ENCODE measurements around the gene ABL1.

ABL1 gene

DNA sequence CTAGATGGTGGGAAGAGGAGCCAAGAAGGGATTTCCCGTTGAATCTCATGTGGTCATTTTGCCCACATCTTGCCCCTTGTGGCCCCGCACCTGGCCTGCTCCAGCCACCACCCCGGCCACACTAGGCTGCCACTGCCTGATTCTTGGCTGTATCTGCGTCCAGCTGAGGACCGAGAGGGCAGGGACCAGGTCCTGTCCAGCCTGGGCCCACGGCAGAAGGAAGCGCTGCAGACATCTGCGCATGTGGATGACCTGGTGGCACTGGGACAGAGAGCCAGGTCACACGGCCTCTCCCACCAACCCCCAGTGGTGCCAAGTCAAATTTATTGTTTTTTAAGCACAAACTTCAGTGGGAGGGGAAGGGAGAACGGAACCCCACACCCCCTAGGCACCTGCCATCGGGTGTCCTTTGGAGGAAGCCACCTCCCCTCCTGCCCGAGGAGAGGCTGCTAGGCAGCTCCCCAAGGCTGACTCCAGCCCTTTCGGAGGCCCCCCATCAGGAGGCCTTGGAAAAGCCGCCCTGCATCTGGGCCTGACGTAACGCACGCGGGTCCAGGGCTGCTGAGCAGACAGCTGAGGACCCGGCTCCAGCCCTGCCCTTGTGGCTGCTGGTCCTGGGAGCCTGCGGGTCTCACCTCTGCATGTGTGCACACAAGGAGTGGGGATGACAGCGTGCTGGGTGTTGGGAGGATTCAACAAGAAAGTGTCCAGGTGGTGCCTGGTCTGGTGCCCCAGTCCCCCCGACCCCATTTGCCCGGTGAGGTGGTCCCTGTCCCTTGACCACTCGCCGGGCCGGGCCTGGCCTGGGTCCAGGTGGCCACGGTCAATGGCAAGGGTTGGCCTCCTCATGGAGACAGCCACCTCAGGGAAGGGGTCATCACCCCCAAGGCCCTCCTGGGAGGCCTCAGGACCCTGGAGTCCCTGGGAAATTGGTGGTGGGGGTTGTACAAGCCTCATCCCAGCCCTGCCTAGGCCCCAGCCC lies 67.4 kb downstream of the ABL1 start:
- Histone ChIP-seq H3K4me1 (ENCODE audit: control insufficient read depth, insufficient read depth, low read length, poor library complexity, severe bottlenecking) (no peaks in the 10 kb centered on the region), H3K27me3 (replicated peaks; ENCODE audit: control insufficient read depth, insufficient read depth, low read length, poor library complexity, severe bottlenecking) (no peaks in the 10 kb centered on the region), H3K36me3 (ENCODE audit: control insufficient read depth, insufficient read depth, low read length) (no peaks in the 10 kb centered on the region), H3K9me3 (ENCODE audit: control insufficient read depth, low read length) (no peaks in the 10 kb centered on the region), H3K4me3 (ENCODE audit: insufficient read depth, low read depth, low read length, poor library complexity, severe bottlenecking) (no peak overlapping the region), H3K27ac (ENCODE audit: insufficient read depth, low read length, poor library complexity, severe bottlenecking) (no peak overlapping the region)
- no peak for DNase-seq

GRCh38 chr9:130903194-130904069 lies 68.4 kb downstream of the ABL1 start:
- no peaks in the 10 kb centered on the region for H3K27me3 ChIP-seq (replicated peaks; ENCODE audit: control insufficient read depth, insufficient read depth, low read length, poor library complexity, severe bottlenecking)
- no peak overlapping the region for H3K27ac ChIP-seq (ENCODE audit: insufficient read depth, low read length, poor library complexity, severe bottlenecking)
- H3K36me3 ChIP-seq (ENCODE audit: control insufficient read depth, insufficient read depth, low read length), result no peaks in the 10 kb centered on the region
- DNase-seq, result no peak
- H3K9me3 ChIP-seq (ENCODE audit: control insufficient read depth, low read length), result no peaks in the 10 kb centered on the region
- no peaks in the 10 kb centered on the region for H3K4me1 ChIP-seq (ENCODE audit: control insufficient read depth, insufficient read depth, low read length, poor library complexity, severe bottlenecking)
- H3K4me3 ChIP-seq (ENCODE audit: insufficient read depth, low read depth, low read length, poor library complexity, severe bottlenecking), result no peak overlapping the region

- H3K4me3 ChIP-seq (ENCODE audit: insufficient read depth, low read depth, low read length, poor library complexity, severe bottlenecking), result no peak overlapping the region
- no peaks in the 10 kb centered on the region for H3K4me1 ChIP-seq (ENCODE audit: control insufficient read depth, insufficient read depth, low read length, poor library complexity, severe bottlenecking)
- H3K27me3 ChIP-seq (replicated peaks; ENCODE audit: control insufficient read depth, insufficient read depth, low read length, poor library complexity, severe bottlenecking), result no peaks in the 10 kb centered on the region
- H3K27ac ChIP-seq (ENCODE audit: insufficient read depth, low read length, poor library complexity, severe bottlenecking), result no peak overlapping the region
- no peaks in the 10 kb centered on the region for H3K9me3 ChIP-seq (ENCODE audit: control insufficient read depth, low read length)
- DNase-seq, result no peak
- H3K36me3 ChIP-seq (ENCODE audit: control insufficient read depth, insufficient read depth, low read length), result no peaks in the 10 kb centered on the region
Observed at GRCh38 chr9:130904070-130905044, 69.3 kb downstream of the ABL1 start.

- Histone ChIP-seq H3K27me3 (replicated peaks; ENCODE audit: control insufficient read depth, insufficient read depth, low read length, poor library complexity, severe bottlenecking) (no peaks in the 10 kb centered on the region), H3K36me3 (ENCODE audit: control insufficient read depth, insufficient read depth, low read length) (no peaks in the 10 kb centered on the region)
Observed at GRCh38 chr9:130905125-130905901, 70.3 kb downstream of the ABL1 start.

GRCh38 chr9:130905902-130906734 lies 71.1 kb downstream of the ABL1 start:
- Histone ChIP-seq H3K4me1 (ENCODE audit: control insufficient read depth, insufficient read depth, low read length, poor library complexity, severe bottlenecking) (no peaks in the 10 kb centered on the region), H3K27me3 (replicated peaks; ENCODE audit: control insufficient read depth, insufficient read depth, low read length, poor library complexity, severe bottlenecking) (no peaks in the 10 kb centered on the region), H3K27ac (ENCODE audit: insufficient read depth, low read length, poor library complexity, severe bottlenecking) (no peak overlapping the region), H3K9me3 (ENCODE audit: control insufficient read depth, low read length) (no peaks in the 10 kb centered on the region), H3K4me3 (ENCODE audit: insufficient read depth, low read depth, low read length, poor library complexity, severe bottlenecking) (no peak overlapping the region), H3K36me3 (ENCODE audit: control insufficient read depth, insufficient read depth, low read length) (no peaks in the 10 kb centered on the region)
- DNase-seq, result no peak

More at GRCh38 chr9:130905125-130905901, 70.3 kb downstream of the ABL1 start:
- no peaks in the 10 kb centered on the region for H3K4me1 ChIP-seq (ENCODE audit: control insufficient read depth, insufficient read depth, low read length, poor library complexity, severe bottlenecking)
- no peak overlapping the region for H3K4me3 ChIP-seq (ENCODE audit: insufficient read depth, low read depth, low read length, poor library complexity, severe bottlenecking)
- H3K9me3 ChIP-seq (ENCODE audit: control insufficient read depth, low read length), result no peaks in the 10 kb centered on the region
- DNase-seq, result no peak
- H3K27ac ChIP-seq (ENCODE audit: insufficient read depth, low read length, poor library complexity, severe bottlenecking), result no peak overlapping the region

DNA sequence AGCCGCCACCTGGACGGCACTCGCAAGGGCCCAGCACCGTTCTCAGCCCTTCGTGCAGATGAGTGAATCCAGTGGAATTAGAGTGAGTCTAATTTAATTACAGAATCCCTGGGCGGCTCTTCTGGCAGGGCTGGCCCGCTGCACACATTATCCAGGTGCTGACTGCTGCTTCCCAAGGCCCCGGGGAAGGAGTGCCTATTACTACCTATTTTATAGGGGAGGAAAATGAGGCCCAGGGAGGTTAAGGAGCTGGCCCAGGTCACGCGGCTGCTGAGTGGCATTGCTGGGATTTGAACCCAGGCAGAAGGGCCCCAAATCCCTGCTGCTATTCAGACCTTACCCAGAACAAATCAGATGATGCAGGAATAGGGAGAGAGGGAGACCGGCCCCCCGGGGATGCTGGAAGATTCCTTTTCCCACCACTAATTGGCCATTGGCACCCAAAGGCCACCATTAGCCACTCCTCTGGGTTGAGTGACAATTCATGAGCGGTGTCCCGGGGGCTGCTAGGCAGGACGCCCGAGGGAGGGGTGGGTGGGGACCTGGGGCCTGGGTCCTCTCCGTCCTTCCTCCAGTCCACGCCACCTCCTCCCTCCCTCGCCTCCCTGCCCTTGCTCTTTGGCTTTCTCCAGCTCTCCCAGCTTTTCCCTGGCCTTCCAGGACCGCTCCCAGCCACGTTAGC lies 71.8 kb downstream of the ABL1 start:
- Histone ChIP-seq H3K27me3 (replicated peaks; ENCODE audit: control insufficient read depth, insufficient read depth, low read length, poor library complexity, severe bottlenecking) (no peaks in the 10 kb centered on the region), H3K4me1 (ENCODE audit: control insufficient read depth, insufficient read depth, low read length, poor library complexity, severe bottlenecking) (no peaks in the 10 kb centered on the region), H3K27ac (ENCODE audit: insufficient read depth, low read length, poor library complexity, severe bottlenecking) (no peak overlapping the region), H3K9me3 (ENCODE audit: control insufficient read depth, low read length) (no peaks in the 10 kb centered on the region), H3K36me3 (ENCODE audit: control insufficient read depth, insufficient read depth, low read length) (no peaks in the 10 kb centered on the region), H3K4me3 (ENCODE audit: insufficient read depth, low read depth, low read length, poor library complexity, severe bottlenecking) (no peak overlapping the region)
- no peak for DNase-seq

- H3K36me3 ChIP-seq (ENCODE audit: control insufficient read depth, insufficient read depth, low read length), result no peaks in the 10 kb centered on the region
- H3K9me3 ChIP-seq (ENCODE audit: control insufficient read depth, low read length), result no peaks in the 10 kb centered on the region
- H3K27me3 ChIP-seq (replicated peaks; ENCODE audit: control insufficient read depth, insufficient read depth, low read length, poor library complexity, severe bottlenecking), result no peaks in the 10 kb centered on the region
- no peak for DNase-seq
- H3K4me3 ChIP-seq (ENCODE audit: insufficient read depth, low read depth, low read length, poor library complexity, severe bottlenecking), result no peak overlapping the region
- no peaks in the 10 kb centered on the region for H3K4me1 ChIP-seq (ENCODE audit: control insufficient read depth, insufficient read depth, low read length, poor library complexity, severe bottlenecking)
- no peak overlapping the region for H3K27ac ChIP-seq (ENCODE audit: insufficient read depth, low read length, poor library complexity, severe bottlenecking)
Observed at GRCh38 chr9:130908146-130908877, 73.3 kb downstream of the ABL1 start.

Measured in effector memory CD4-positive, alpha-beta T cell (primary cell).